Measurements from ENCODE around the gene PCYT2. TPM values are rescaled to one million over a fixed set of nuclear protein-coding genes. Genes with fewer than 3 reads are reported as not detected.

The PCYT2 gene
- total RNA-seq, 4 donors from 2014 or later: 4.1 to 27.7 (median 18.8) TPM

GRCh38 chr17:81934850-81935708 lies 23.9 kb upstream of the PCYT2 start:
- Histone ChIP-seq H3K36me3 (no peaks in the 10 kb centered on the region), H3K4me1 (peaks cover 0 to 3% of the 10 kb centered on the region in 2 donors), H3K4me3 (no peak overlapping the region), H3K9me3 (no peaks in the 10 kb centered on the region), H3K27me3 (no peaks in the 10 kb centered on the region), H3K27ac (no peak overlapping the region)
- DNase-seq: no peak
- intact Hi-C loops (cut with DNase I; ENCODE audit: low total_unique reads): no loop called here
- TF ChIP-seq CTCF (IDR thresholded peaks at IDR 0.05) (no peak), POLR2A (IDR thresholded peaks at IDR 0.05) (no peak)

DNA sequence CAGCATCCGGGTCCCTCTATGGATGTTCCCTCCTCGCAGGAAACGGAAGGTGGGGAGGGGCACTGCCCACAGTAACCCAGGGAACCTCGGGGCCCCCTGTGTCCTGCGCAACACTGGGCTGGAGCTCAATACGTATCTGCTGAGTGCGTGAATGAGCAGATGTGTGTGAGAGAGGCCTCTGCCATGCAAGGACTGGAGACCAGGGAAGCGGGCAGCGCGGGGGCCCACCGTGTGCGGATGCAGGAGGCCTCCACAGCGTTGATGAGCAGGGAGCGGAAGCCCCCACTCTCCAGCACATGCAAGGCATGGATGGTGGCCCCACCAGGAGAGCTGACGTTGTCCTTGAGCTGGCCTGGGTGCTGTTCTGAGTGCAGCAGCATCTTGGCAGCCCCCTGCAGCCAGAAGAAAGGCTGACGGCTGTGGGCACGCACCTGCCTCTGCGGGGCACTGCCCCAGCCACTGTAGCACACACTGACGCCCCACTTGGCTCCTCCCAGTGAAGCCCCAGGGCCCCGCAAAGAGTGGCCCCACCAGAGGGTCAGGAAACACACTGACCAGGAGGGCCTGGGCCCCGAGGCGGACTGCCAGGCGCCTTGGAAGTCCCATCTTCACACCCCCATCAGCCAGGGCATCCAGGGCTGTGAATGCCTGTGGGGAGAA lies 23.0 kb upstream of the PCYT2 start:
- Histone ChIP-seq H3K36me3 (no peaks in the 10 kb centered on the region), H3K27ac (no peak overlapping the region), H3K27me3 (no peaks in the 10 kb centered on the region), H3K4me3 (no peak overlapping the region), H3K4me1 (no peaks in the 10 kb centered on the region), H3K9me3 (no peaks in the 10 kb centered on the region)
- TF ChIP-seq CTCF (IDR thresholded peaks at IDR 0.05): no peak
- TF ChIP-seq POLR2A (IDR thresholded peaks at IDR 0.05): no peak
- intact Hi-C loops (cut with DNase I; ENCODE audit: low total_unique reads): no loop called here
- DNase-seq: no peak

DNA sequence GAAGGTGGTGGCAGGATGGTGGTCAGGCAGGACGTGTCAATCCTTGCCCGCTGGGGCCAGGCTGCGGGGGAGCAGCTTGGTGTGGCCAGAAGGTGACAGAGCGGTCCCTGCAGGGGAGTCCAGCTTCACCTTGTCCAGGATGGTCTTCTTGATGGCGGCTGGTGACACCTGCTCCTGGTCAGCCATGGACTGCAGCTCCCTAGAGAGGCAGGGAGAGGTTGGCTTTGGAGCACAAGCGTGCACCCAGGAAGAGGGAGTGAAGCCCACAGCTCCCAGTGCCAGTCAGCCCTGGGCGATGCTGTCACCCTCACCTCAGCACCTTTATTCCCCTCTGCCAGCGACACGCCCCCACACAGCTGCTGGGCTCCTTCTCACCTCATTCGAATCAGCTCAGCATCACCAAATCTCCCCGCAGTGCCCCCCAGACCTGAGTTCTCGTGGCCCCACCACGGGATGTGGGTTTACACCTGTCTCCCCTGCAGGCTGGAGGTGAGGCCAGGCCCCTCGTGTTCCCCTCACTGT lies 22.0 kb upstream of the PCYT2 start:
- intact Hi-C loops (cut with DNase I; ENCODE audit: low total_unique reads): no loop called here
- no peak overlapping the region for H3K4me3 ChIP-seq
- no peak overlapping the region for H3K27ac ChIP-seq
- no peaks in the 10 kb centered on the region for H3K4me1 ChIP-seq
- H3K36me3 ChIP-seq: no peaks in the 10 kb centered on the region
- H3K9me3 ChIP-seq: no peaks in the 10 kb centered on the region
- TF ChIP-seq POLR2A (IDR thresholded peaks at IDR 0.05) (no peak), CTCF (IDR thresholded peaks at IDR 0.05) (no peak)
- H3K27me3 ChIP-seq: no peaks in the 10 kb centered on the region
- no peak for DNase-seq

- Histone ChIP-seq H3K27me3 (no peaks in the 10 kb centered on the region), H3K4me1 (no peaks in the 10 kb centered on the region), H3K4me3 (no peak overlapping the region), H3K36me3 (no peaks in the 10 kb centered on the region), H3K27ac (no peak overlapping the region), H3K9me3 (no peaks in the 10 kb centered on the region)
- no peak for DNase-seq
- intact Hi-C loops (cut with DNase I; ENCODE audit: low total_unique reads): no loop called here
- TF ChIP-seq CTCF (IDR thresholded peaks at IDR 0.05) (no peak), POLR2A (IDR thresholded peaks at IDR 0.05) (no peak)
These were observed 21.3 kb upstream of the PCYT2 start for GRCh38 chr17:81932333-81932983.

Data from uterus (tissue), 4 donors.